ENCODE measurements around the gene EPDR1. TPM values are rescaled to one million over a fixed set of nuclear protein-coding genes. Genes with fewer than 3 reads are reported as not detected.

Gene EPDR1
- total RNA-seq, 2 experiments from 2014 or later: 0.51 to 0.69 TPM

GRCh38 chr7:37990337-37990736 is 69.9 kb downstream of the EPDR1 start:
- no peak overlapping the region for H3K4me3 Mint-ChIP-seq
- intact Hi-C loops (cut with micrococcal nuclease): no loop called here

GRCh38 chr7:37993060-37993501 is 72.6 kb downstream of the EPDR1 start:
- POLR2A ChIA-PET: no interaction called here
- DNase-seq: no peak
- H3K4me3 Mint-ChIP-seq: no peak overlapping the region
- intact Hi-C loops (cut with micrococcal nuclease): no loop called here
- H3K27me3 Mint-ChIP-seq: no peaks in the 10 kb centered on the region
- CTCF ChIA-PET: no interaction called here
- no peaks in the 10 kb centered on the region for H3K36me3 Mint-ChIP-seq
- H3K27ac Mint-ChIP-seq: no peak overlapping the region
- H3K4me1 Mint-ChIP-seq (ENCODE audit: low read depth): no peaks in the 10 kb centered on the region
- peaks cover 6% of the 10 kb centered on the region for H3K9me3 Mint-ChIP-seq

More at GRCh38 chr7:37990337-37990736, 69.9 kb downstream of the EPDR1 start:
- Mint-ChIP-seq H3K9me3 (peaks cover 2% of the 10 kb centered on the region), H3K27me3 (no peaks in the 10 kb centered on the region), H3K4me1 (ENCODE audit: low read depth) (no peaks in the 10 kb centered on the region), H3K27ac (no peak overlapping the region), H3K36me3 (no peaks in the 10 kb centered on the region)
- ChIA-PET POLR2A (no interaction called here), CTCF (no interaction called here)
- DNase-seq: no peak

- POLR2A ChIA-PET: no interaction called here
- Mint-ChIP-seq H3K4me1 (ENCODE audit: low read depth) (no peaks in the 10 kb centered on the region), H3K36me3 (no peaks in the 10 kb centered on the region), H3K27ac (no peak overlapping the region), H3K4me3 (no peak overlapping the region), H3K27me3 (peaks cover 2% of the 10 kb centered on the region), H3K9me3 (peaks cover 4% of the 10 kb centered on the region)
- intact Hi-C loops (cut with micrococcal nuclease): no loop called here
- CTCF ChIA-PET: interaction anchor here (0.7 kb wide), 1 partner anchor 77 kb away, joined by 3 read pairs; no protein-coding TSS in a partner anchor
- DNase-seq: no peak
Observed at GRCh38 chr7:37999673-38000072, 79.2 kb downstream of the EPDR1 start.

GRCh38 chr7:38000272-38000671 is 79.8 kb downstream of the EPDR1 start:
- POLR2A ChIA-PET: no interaction called here

More at GRCh38 chr7:38000272-38000671, 79.8 kb downstream of the EPDR1 start:
- Mint-ChIP-seq H3K36me3 (no peaks in the 10 kb centered on the region), H3K9me3 (peaks cover 4% of the 10 kb centered on the region), H3K27ac (no peak overlapping the region), H3K27me3 (peaks cover 2% of the 10 kb centered on the region), H3K4me3 (no peak overlapping the region), H3K4me1 (ENCODE audit: low read depth) (no peaks in the 10 kb centered on the region)
- no peak for DNase-seq
- intact Hi-C loops (cut with micrococcal nuclease): no loop called here
- CTCF ChIA-PET: interaction anchor here (0.7 kb wide), 1 partner anchor 77 kb away, joined by 3 read pairs; no protein-coding TSS in a partner anchor

Other genes with a start within 250 kb of the EPDR1 start
- gene GPR141, start 236.9 kb upstream of the EPDR1 start, total RNA-seq: not detected
- gene NME8, start 72.0 kb upstream of the EPDR1 start, total RNA-seq: not detected
- gene SFRP4, start 3.8 kb upstream of the EPDR1 start, total RNA-seq: not detected

Data from activated CD4-positive, alpha-beta memory T cell treated with anti-CD3 and anti-CD28 coated beads for 36 hours (primary cell).